GM19395 (cell line): Measurements from ENCODE around the gene DGKB.

Source experiments
- ATAC-seq: cut with Tn5 transposase; IDR thresholded peaks from one replicate; pipeline ENCODE4 v1.9.1; 2021; ENCODE audit warnings: mild to moderate bottlenecking, moderate library complexity; ENCODE audit not compliant: unreplicated experiment

Gene DGKB

DNA sequence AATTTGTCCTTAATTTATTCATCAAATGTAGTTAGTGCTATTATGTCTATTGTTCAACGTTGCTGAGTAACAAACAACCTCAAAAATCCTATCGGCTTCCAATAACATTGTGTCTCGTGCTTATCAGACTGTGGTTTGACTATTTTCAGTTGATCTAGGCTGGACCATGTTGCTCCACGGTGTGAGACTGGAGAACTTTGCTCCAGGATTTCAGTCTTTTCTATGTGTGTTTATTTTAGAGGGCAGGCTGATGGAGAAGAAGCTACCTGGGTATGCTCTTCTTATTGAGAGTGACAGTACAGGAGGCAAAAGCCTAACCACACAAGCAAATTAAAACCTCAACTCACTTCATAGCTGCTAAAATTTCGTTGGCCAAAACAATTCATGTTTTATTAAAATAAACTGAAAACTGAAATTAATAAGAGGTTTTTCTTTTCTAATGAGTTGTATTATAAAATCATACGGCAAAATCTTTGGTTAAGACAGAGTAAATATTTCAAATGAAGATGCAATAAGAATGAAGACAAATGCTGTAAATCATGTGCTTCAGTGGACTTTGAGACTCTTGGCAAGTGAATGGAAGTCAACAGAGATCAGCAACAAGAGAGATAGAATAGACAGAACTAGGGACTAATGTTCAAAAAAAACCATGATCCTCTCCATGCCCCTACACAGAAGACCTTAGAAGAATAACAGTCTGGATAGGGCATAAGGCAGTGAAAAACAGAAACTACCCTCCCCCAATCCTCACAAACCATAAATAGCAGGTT, 495.1 kb downstream of the DGKB start:
- ATAC-seq, result no peak

DNA sequence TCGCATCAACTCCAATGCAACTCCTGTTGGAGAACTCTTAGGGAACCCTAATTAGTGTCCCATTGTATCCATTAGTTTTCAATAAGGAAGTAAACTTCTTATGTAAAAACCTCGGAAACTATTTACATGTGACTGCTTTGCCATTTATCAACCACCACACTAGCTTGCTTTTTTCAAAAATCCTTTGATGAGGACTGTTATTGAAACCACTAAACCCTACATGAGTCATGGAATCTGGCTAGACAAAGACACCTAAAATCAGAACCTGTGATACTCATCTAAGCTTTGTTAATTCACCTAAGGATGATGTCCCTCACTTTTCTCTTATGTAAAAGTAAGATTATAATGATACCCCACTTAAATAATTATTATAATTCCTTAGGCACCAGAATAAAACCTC, 499.0 kb downstream of the DGKB start:
- ATAC-seq, result no peak

DNA sequence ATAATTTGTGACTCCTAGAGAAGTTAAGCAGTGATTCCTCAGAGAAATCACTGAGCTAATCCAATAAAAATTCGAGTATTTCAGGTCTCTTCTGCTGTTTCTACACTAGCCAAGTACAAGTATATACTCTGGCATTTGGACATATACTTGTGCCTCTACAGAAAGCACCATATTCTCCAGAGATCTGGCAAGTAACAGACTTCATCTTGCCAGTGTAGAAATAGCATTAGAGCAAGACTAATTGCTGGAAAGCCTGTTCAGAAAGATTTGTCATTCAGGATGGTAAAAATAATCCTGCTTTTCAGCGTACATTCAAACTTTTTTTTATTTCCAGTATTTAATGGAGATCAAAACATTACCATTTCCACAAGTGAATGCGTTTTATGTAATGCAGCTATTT, 502.3 kb downstream of the DGKB start:
- ATAC-seq, result no peak

DNA sequence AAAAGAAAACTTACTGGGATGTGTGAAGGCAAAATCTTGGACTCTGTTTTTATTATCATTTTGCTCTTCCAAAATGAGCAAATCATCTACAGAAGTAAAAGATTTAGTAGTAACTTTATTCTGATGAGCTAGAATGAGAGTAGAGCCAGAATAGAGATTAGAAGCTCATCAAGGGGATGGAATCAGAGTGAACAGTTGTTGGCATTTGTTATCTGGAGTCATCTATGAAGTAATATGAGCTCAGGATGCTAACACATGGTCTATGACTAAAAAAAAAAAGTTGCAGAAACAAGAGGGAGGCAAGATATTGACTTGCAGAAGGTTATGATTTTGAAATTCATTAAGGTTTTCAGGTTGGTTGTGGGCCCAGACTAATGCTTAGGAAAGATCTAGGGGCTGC, 504.0 kb downstream of the DGKB start:
- ATAC-seq, result no peak

DNA sequence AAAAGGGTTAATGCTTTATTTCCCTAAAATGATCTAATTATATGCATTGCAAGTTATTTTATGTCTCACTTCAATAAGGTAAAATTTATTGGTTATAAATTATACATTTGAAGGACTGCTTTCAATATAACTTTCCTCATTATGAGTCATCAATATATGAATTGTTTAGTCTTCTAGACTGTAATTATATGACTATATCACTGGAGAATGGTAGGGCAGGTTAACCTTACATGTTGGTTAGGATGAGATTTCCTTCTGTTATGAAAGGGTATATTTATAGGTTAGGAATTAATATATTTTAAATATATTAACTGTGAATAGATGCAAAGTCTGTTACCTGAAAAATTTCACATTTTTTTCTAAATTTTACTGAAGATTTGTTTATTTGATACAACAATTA, 506.7 kb downstream of the DGKB start:
- no peak for ATAC-seq

DNA sequence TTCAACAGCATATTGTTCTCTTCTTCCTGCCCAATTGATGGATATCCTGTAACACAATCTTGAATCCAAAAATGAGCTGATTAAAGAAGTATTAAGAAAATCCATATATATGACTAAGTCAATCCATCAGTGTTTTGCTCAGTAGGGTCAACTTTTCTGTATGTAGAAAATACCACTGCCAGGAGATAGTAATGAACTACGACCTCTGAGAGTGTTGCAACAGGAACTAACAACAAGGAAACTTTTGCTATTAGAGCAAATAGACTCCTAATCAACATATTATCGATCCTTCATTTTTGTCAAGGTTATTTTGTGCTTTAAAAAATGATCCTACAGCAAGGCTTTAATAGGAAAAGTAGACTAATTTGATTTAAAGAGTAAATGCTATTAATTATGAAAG, 507.8 kb downstream of the DGKB start:
- no peak for ATAC-seq

DNA sequence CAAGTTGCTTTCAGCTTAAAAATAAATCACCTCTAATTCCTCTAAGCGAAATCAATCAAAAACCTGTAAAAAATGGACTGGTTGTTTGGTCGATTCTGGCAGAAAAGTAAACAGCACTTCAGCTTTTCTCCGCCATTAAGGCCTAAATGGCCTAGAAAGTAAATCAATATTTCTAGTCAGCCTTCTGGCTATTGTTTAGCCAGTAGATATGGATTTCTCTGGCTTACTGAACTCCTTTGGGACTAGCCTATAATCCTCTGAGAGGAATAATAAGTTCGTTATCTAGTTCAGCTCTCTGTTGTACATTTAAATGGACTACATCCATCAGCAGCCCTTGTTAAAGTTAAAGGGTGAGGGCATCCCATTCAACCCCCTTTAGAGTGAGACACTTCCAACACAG, 513.0 kb downstream of the DGKB start:
- no peak for ATAC-seq

DNA sequence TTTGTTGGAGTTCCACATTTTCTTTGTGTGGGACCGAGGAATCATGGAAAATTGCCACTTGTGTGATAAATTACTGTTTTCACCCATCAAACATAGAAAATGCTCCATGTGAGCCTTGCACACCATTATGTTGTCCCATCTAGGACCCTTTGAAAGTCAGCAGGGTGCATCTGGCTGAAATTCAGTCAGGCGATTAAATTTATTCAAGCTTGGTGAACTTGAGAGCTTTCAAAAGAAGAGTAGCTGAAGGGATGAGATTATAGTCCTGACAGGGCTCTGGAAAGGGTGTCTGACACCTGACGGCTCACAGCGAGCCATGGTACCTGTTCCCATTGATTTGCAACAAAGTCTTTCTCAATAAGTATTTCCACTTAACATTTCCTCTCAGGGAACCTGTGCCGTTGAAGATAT, 513.4 kb downstream of the DGKB start:
- no peak for ATAC-seq

DNA sequence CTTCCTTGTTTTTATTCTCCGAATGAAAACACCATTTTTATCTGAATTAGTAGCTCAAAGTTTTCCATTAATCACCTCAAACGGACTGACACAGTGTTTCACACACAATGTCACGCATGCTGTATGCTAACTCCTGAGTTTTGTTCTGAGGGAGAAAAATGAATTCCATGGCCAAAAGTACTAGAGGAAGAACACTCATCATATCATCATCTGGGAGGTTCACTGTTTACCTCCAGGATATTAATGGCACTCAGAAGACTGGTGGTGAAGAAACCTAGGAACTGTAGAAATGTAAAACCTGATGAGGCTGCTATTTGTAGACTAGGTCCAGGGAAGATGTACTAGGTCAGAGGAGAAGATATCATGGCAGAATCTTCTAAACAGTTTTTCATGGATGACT, 517.5 kb downstream of the DGKB start:
- ATAC-seq, result no peak

DNA sequence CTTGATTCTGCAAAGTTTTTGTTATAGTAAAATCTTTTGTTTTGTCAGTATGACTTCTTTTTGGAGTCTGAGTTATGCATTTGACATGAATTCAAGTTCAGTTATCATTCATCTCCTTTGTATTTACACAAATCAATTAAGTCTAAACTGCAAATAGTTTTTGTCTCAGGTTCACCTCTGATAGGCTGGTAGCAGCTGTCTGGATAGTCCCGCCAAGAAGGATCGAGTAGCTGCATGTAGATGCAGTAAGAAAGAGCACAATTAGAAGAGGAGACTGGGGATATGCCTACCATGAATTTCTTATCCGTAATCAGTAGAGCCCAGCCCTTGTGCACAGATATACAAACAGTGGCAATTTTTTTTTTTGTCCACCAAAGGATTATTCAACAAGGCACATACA, 520.6 kb downstream of the DGKB start:
- no peak for ATAC-seq

DNA sequence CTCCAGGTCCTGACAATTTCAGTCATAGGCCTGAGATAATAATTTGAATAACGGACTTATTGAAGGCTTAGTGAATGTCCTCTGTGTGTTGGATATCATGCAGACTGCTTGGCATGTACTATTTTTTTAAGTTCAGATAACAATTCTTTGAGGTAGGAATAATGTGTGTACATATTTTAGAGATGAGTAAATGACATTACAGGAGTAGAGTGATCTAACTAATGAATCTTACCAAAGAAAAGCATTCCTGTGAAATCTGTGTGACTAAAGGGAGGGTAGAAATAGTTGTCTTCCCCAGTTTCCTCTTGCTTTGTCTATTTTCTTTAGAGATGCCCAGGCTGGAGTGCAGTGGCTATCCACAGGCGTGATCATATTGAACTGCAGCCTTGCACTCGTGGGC, 521.2 kb downstream of the DGKB start:
- no peak for ATAC-seq

DNA sequence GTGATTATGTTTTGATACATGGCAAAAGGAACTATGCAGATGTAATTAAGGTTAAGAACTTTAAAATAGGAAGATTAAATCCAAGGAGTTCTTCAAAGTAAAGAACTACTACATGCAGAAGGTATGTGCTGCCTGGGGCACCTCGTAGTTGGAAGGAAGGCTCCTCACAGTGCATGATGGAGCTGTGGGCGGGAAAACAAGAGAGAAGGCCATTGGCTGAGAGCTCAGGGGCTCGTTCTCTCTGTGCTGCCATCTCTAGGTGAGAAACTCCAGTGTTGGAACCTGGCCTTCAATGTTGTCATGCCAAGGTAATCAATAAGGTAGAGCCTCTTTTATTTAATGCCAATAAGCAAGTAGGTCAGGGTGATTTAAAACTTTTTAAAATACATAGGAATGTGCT, 521.7 kb downstream of the DGKB start:
- no peak for ATAC-seq

DNA sequence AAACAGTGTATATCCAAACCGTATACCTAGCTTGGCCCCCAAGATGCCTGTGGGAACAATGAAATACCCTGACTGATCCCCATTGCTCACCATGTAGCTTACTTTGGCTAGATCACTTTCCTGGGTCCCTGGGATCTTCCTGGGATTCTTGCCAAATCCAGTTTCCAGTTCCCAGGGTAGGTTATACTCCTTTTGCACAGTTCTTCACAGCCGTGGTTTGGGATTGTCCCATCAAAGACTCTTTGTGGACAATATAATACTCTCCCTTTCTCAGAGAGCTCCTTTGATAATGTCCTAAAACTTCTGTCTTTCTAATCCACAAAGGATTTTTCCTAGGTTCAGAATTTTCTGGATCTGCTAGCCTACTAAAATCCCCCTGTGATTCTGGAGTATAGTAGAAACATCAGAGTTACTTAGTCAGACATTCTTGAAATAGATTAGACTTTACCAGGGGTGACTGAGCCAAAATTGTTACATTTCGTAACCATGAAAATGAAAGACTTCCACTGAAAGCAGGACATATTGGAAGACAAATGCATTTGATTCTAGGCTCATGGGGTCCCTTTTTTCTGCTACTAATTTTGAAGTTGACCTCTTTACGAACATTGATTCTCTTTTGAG, 524.8 kb downstream of the DGKB start:
- ATAC-seq, result no peak

DNA sequence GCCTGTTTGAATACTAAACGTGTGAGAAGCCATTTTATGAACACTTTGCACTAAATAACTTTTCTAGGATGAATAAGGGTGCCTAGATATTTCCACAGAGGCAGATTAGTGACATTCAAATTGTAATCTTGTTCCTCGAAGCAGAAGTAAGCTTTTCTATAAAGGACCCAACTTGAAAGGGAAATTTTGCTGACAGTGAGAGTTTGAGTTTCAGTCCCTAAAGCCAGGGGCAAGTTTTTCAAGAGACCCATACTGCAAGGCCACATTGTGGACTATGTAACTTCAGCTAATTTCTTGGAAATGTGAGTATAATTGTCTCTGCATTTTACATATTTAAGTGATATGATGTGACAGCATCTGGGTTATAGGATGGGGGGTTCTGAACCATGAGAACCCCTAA, 525.8 kb downstream of the DGKB start:
- no peak for ATAC-seq

DNA sequence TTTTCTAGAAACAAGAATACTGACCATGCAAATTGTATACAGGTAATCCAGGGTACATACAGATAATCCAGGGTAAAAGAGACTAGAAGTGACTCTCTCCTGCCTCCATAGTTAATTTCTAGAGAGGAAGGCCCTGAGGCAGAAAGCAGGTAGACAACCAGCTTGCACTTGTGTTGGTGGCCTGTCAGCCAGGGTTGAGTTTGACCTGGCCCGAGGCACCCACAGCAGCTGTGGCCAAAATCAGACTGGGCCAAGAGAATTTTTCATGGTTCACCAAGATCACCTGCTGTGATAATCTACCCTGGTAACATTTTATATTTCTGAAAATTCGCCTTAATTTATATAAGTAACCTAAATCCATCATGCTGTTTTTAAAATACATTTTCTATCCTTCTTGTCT, 526.6 kb downstream of the DGKB start:
- no peak for ATAC-seq

DNA sequence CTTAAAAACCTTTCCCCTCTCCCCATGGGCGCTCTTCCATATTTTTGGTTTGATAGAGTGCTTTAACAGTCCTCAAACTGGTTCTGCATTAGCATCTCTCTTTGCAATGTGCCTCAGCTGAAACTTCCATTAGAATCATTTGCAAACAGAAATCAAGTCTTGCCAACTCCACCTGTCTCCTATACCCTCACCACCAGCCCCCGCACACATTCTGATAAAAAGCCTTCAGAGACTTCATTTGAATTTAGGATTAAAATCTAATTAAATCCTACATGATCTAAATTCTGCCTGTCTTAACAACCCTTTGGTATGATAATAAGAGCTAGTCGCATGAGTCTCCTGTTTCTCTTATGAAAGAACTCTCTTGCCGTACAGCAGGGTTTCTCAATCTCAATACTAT, 528.2 kb downstream of the DGKB start:
- no peak for ATAC-seq

DNA sequence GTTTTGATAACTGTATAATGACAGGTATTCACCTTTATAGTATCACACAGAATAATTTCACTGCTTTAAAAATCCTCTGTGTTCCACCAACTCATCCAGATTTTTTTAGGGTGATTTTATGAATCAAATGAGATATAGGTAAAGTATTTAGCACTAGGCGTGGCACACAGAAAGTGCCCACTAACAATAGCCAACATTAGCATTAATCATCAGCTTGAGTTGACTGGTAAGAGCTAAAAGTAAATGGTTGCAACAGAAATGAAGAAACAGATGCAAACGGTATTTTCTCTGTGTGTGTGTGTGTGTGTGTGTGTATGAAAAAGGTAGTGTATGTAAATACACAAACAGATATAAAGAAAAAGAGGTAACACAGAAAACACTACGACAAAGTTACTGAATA, 534.3 kb downstream of the DGKB start:
- ATAC-seq, result no peak

DNA sequence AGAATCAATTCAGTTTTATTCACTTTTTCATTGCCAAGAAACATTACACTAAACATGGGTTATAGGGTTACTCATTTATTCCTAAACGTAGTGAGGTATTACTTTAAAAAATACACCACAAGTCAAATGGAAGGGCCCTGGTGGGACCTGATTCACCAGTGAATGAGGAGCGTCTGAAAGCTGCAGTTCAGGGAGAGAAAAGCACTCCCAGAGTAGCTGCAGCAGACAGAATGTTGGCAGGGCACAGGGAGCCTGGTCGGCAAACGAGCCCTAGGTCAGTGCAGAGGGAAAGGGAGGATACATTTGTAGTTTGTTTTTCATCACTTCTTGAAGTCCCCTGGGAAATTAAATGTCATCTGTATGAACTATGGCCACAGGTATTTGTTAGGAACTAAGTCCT, 551.4 kb downstream of the DGKB start:
- ATAC-seq, result no peak

DNA sequence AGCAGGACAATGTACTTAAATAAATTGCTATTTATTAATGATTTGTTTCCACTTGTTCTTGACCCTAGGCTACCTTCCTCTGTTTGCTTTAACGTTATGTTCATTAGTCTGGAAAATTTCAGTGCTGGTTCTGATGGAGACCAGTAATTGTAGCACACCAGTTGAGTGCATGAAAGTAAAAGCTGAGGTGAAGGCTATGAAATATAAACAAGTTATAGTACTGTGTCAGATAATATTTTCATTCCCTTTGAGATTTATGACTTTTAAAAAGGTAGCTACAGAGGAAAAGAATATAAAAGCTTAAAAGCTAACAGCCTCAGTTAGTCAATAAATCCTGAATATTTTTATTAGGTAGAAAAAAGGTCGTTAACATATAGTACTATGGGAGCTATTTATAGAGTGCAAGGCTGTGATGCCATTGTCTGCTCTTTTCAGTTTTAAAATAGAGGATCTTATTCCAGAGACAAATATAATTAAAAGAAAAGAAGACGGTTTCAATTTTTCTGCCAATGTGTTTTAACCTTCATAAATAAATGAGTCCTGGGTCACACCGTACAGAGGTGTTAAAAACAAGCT, 561.3 kb downstream of the DGKB start:
- ATAC-seq, result no peak

DNA sequence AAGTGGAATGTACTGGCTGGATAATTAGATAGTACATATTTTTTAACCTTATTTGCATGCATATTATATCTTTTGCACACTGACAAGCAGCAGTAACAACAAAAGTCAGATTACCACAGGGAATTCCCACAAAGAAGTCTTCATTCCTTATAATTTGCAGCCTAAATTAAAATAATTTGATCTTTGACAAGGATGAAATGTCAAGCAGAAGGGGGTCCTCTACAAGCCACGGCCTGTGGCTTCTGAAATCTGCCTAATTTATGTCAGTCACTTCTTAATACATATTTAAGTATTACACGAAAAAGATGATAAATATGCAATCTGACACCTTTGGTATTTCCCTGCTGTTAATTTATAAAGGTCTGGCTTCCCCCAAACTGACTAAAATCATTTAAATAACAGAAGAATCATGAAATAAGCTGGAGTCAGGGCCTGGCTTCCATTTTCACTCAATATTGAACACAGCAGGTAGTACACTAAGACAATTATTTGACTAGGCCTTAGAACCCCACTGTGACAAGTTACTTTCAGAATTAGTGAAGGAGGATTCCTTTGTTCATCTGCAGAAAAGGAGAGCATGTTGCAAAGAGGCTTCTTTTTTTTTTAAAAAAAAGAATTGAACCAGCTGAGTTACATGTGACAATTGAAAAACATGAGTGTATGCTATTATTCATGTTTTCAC, 562.0 kb downstream of the DGKB start:
- no peak for ATAC-seq

DNA sequence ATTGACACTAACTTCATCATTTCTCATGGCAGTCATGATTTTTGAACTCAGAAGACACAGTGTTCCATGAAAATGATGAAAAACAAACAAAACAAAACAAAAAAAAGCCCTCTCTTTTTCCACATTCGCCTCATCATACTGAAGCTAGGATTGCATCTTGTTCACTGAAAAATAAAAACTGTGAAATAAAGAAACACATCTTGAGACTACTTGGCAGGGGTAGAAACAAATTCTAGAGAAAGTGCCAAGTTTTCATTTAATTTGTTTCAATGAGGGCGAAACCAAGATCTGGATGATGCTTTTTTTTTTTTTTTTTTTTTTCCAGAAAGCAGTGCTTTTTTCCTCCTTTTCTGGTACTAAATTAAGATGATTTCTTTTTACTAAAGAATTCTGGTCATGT, 562.7 kb downstream of the DGKB start:
- ATAC-seq, result no peak

DNA sequence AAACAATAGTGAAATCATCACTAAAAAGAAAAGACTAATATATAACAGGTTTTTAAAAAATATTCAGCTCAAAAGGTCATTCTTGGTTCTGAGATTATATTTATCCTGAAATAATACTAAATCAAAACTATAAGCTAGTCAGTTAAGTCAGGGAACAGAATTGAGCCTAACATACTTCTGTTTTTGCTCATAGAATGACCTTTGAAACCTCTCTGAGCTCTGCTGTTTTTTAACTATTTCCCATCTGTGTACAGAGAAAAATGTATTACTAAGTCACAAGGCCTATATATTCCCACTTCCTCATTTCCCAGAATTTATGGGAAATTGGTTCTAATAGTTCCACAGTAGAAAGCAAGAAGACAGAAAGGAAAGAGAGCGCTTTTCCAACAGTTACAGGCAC, 566.3 kb downstream of the DGKB start:
- ATAC-seq, result no peak
